ENCODE measurements around the gene PNKP.

The PNKP gene

DNA sequence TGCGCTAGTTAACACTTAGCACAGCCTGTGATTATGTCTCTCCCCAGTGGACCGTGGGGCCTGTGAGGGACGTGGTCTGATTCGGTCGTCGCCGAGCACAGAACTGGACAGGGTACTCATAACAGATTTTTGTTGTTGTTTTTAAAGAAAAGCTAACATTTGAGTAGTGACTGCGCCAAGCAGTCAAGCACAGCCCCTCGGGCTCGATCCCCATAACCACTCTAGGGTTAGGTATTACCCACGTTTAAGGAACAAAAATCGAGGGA lies 17.2 kb downstream of the PNKP start:
- Histone ChIP-seq H3K4me1 (ENCODE audit: control insufficient read depth, insufficient read depth, low read length) (peaks cover 17% of the 10 kb centered on the region; the same call in 1 of the 2 replicates), H3K9me3 (ENCODE audit: control insufficient read depth, insufficient read depth, low read depth, low read length) (no peaks in the 10 kb centered on the region), H3K4me3 (ENCODE audit: low read depth, low read length) (peak overlapping the region; percentile 76), H3K27ac (ENCODE audit: extremely low read depth, low read depth, low read length) (peak overlapping the region; percentile 99; the same call in 1 of the 2 replicates), H3K36me3 (ENCODE audit: control insufficient read depth in 2 of 2, insufficient read depth in 1 of 2, low read length in 2 of 2) (peaks cover 0 to 12% of the 10 kb centered on the region in 2 experiments; a peak in 2 of 3 replicates)
- ChIA-PET POLR2A (interaction anchor here (0.5 to 8.8 kb wide), 17 partner anchors 9 to 354 kb away, joined by 3 to 128 read pairs (median 6); partner anchors contain the start of genes AP2A1, ATF5, FUZ and NUP62), CTCF (interaction anchor here (0.6 to 2.8 kb wide), 11 partner anchors 13 to 280 kb away, joined by 3 to 13 read pairs (median 4); partner anchors contain the start of gene FUZ)
- TF ChIP-seq, protein P1, sequence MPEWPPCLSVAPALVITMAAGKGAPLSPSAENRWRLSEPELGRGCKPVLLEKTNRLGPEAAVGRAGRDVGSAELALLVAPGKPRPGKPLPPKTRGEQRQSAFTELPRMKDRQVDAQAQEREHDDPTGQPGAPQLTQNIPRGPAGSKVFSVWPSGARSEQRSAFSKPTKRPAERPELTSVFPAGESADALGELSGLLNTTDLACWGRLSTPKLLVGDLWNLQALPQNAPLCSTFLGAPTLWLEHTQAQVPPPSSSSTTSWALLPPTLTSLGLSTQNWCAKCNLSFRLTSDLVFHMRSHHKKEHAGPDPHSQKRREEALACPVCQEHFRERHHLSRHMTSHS (tag by site-specific recombination; IDR thresholded peaks at IDR 0.05), result no peak
- TF ChIP-seq HOXD13 (CRISPR knock-in tag; IDR thresholded peaks at IDR 0.05; ENCODE audit: borderline replicate concordance) (no peak), PRDM10 (tag by site-specific recombination; IDR thresholded peaks at IDR 0.05) (no peak), KLF9 (tag by site-specific recombination; IDR thresholded peaks at IDR 0.05; ENCODE audit: low read depth) (no peak), MZF1 (tag by site-specific recombination; IDR thresholded peaks at IDR 0.05; ENCODE audit: borderline replicate concordance) (no peak)

GRCh38 chr19:49849433-49850220 lies 17.7 kb downstream of the PNKP start:
- CTCF ChIA-PET, result interaction anchor here (0.6 to 2.8 kb wide), 8 partner anchors 14 to 177 kb away, joined by 3 to 13 read pairs (median 4); partner anchors contain the start of gene FUZ

GRCh38 chr19:49848938-49849337 lies 18.4 kb downstream of the PNKP start:
- Histone ChIP-seq H3K4me3 (ENCODE audit: low read depth, low read length) (no peak overlapping the region), H3K4me1 (ENCODE audit: control insufficient read depth, insufficient read depth, low read length) (peaks cover 16% of the 10 kb centered on the region; the same call in 1 of the 2 replicates), H3K27ac (ENCODE audit: extremely low read depth, low read depth, low read length) (no peak overlapping the region), H3K36me3 (ENCODE audit: control insufficient read depth in 2 of 2, insufficient read depth in 1 of 2, low read length in 2 of 2) (peaks cover 0 to under 1% of the 10 kb centered on the region in 2 experiments; a peak in 2 of 3 replicates), H3K9me3 (ENCODE audit: control insufficient read depth, insufficient read depth, low read depth, low read length) (no peaks in the 10 kb centered on the region)
- TF ChIP-seq ZNF114 (tag by site-specific recombination; IDR thresholded peaks at IDR 0.05) (no peak), SETDB1 (IDR thresholded peaks at IDR 0.05; ENCODE audit: insufficient read length, low read length) (peak; percentile 73), ZNF777 (tag by site-specific recombination; IDR thresholded peaks at IDR 0.05; ENCODE audit: borderline replicate concordance) (no peak), PRDM1 (tag by site-specific recombination; IDR thresholded peaks at IDR 0.05) (peak; percentile 58; the same call in 1 of the 2 replicates), ZNF664 (tag by site-specific recombination; IDR thresholded peaks at IDR 0.05) (peak; percentile 79), ZNF624 (tag by site-specific recombination; IDR thresholded peaks at IDR 0.05) (peak; percentile 97)
- CTCF ChIA-PET, result interaction anchor here (1.0 to 2.8 kb wide), 4 partner anchors 9 to 176 kb away, joined by 3 to 13 read pairs (median 4); no protein-coding TSS in a partner anchor
- POLR2A ChIA-PET, result interaction anchor here (0.9 to 8.8 kb wide), 8 partner anchors 10 to 353 kb away, joined by 3 to 128 read pairs (median 6); partner anchors contain the start of genes PNKP and RPS11

More at GRCh38 chr19:49849433-49850220, 17.7 kb downstream of the PNKP start:
- no peaks in the 10 kb centered on the region for H3K9me3 ChIP-seq (ENCODE audit: control insufficient read depth, insufficient read depth, low read depth, low read length)
- TF ChIP-seq ZNF341 (tag by site-specific recombination; IDR thresholded peaks at IDR 0.05; ENCODE audit: low read depth) (0 out of 2 replicates have a peak, but pooled peaks have one; percentile 32), SCRT1 (tag by site-specific recombination; IDR thresholded peaks at IDR 0.05; ENCODE audit: borderline replicate concordance) (0 out of 2 replicates have a peak, but pooled peaks have one; percentile 56), RBAK (tag by site-specific recombination; IDR thresholded peaks at IDR 0.05) (0 out of 2 replicates have a peak, but pooled peaks have one; percentile 12), ZNF473 (tag by site-specific recombination; IDR thresholded peaks at IDR 0.05) (no peak), SCRT2 (tag by site-specific recombination; IDR thresholded peaks at IDR 0.05) (peak; percentile 88), ZNF768 (tag by site-specific recombination; IDR thresholded peaks at IDR 0.05) (no peak), ZFHX2 (tag by site-specific recombination; conservative IDR thresholded peaks at IDR 0.05) (peak; percentile 28; the same call in 1 of the 2 replicates)
- peaks cover 17% of the 10 kb centered on the region; the same call in 1 of the 2 replicates for H3K4me1 ChIP-seq (ENCODE audit: control insufficient read depth, insufficient read depth, low read length)
- no peak overlapping the region for H3K27ac ChIP-seq (ENCODE audit: extremely low read depth, low read depth, low read length)
- POLR2A ChIA-PET, result interaction anchor here (0.6 to 8.8 kb wide), 14 partner anchors 9 to 710 kb away, joined by 3 to 128 read pairs (median 8); partner anchors contain the start of genes AP2A1, ATF5, FUZ and NUP62
- H3K36me3 ChIP-seq (ENCODE audit: control insufficient read depth in 2 of 2, insufficient read depth in 1 of 2, low read length in 2 of 2), result peaks cover 0 to 7% of the 10 kb centered on the region in 2 experiments; a peak in 2 of 3 replicates
- no peak overlapping the region for H3K4me3 ChIP-seq (ENCODE audit: low read depth, low read length)

All from HEK293 (cell line).